H1 (cell line): ENCODE measurements around the gene TMEM255B. TPM values are rescaled to one million over a fixed set of nuclear protein-coding genes. Genes with fewer than 3 reads are reported as not detected.

Experiments used
- CTCF ChIA-PET: fragments of 300-600 bp; sonication (Branson Sonifier 250); formaldehyde crosslinking; loops from one replicate; lab custom pipeline; 2021; ENCODE audit not compliant: partially characterized antibody; lab: Charles Lee
- POLR2A ChIA-PET: fragments of 300-600 bp; sonication (Branson Sonifier 250); formaldehyde crosslinking; loops from one replicate; lab custom pipeline; 2021; ENCODE audit warnings: inconsistent platforms; ENCODE audit not compliant: partially characterized antibody; lab: Charles Lee
- DNase-seq, 2 experiments: peaks; one replicate each; pipeline versions ENCODE4 v3.0.0 to v3.0.0-alpha.2; 2010 to 2022; ENCODE audit warnings: low spot score in 2 of 2, low read depth in 1 of 2, mixed read lengths in 1 of 2
- FAIRE-seq: peaks from 2 replicates; lab custom pipeline; 2011; peaks lifted over from hg19 to GRCh38; lab: Jason Lieb, UNC
- H2AFZ ChIP-seq: 2 replicates; pipeline ENCODE4 v1.8.1; 2012; ENCODE audit warnings: low read length, inconsistent platforms
- H2AK5ac ChIP-seq: 2 replicates; pipeline ENCODE4 v1.6.1; 2013; ENCODE audit warnings: low read depth, low read length
- H2BK120ac ChIP-seq: replicated peaks from 2 replicates; pipeline ENCODE3; 2013; ENCODE audit warnings: low read depth, low read length, inconsistent platforms
- H2BK12ac ChIP-seq: 2 replicates; pipeline ENCODE4 v1.6.1; 2013; ENCODE audit warnings: low read depth, low read length
- H2BK15ac ChIP-seq: 2 replicates; pipeline ENCODE4 v1.6.1; 2013; ENCODE audit warnings: low read length
- H2BK20ac ChIP-seq: 2 replicates; pipeline ENCODE4 v1.6.1; 2013; ENCODE audit warnings: low read length
- H2BK5ac ChIP-seq: 2 replicates; pipeline ENCODE4 v1.6.1; 2013; ENCODE audit warnings: low read depth, low read length
- H3K14ac ChIP-seq: 2 replicates; pipeline ENCODE4 v1.6.1; 2013; ENCODE audit warnings: inconsistent platforms; ENCODE audit not compliant: insufficient read length
- H3K18ac ChIP-seq: 2 replicates; pipeline ENCODE4 v1.6.1; 2013; ENCODE audit warnings: low read length; ENCODE audit errors: extremely low read depth
- H3K23ac ChIP-seq: 2 replicates; pipeline ENCODE4 v1.6.1; 2013; ENCODE audit warnings: inconsistent platforms; ENCODE audit not compliant: insufficient read length
- H3K23me2 ChIP-seq: 2 replicates; pipeline ENCODE4 v1.6.1; 2013; ENCODE audit warnings: low read depth, low read length
- H3K27ac ChIP-seq: 2 replicates; pipeline ENCODE4 v1.6.1; 2011; ENCODE audit warnings: low read depth, low read length, inconsistent platforms
- H3K27me3 ChIP-seq, 4 experiments: replicated peaks in 1 of 4; 1 replicate in 1 of 4; 2 replicates in 3 of 4; pipeline versions ENCODE4 v1.6.1 to v1.8.1; 2011 to 2013; ENCODE audit warnings: low read length in 3 of 4, mild to moderate bottlenecking in 3 of 4, inconsistent platforms in 2 of 4, mixed read lengths in 2 of 4, moderate library complexity in 1 of 4; ENCODE audit not compliant: control insufficient read depth in 3 of 4, insufficient read depth in 3 of 4; ENCODE audit errors: extremely low read depth in 1 of 4
- H3K36me3 ChIP-seq, 4 experiments: 2 replicates each; pipeline versions ENCODE4 v1.6.1 to v1.8.1; 2011 to 2013; ENCODE audit warnings: mild to moderate bottlenecking in 4 of 4, low read length in 3 of 4, moderate library complexity in 2 of 4, control low read depth in 1 of 4, inconsistent platforms in 1 of 4; ENCODE audit not compliant: insufficient read depth in 4 of 4, control insufficient read depth in 2 of 4
- H3K4ac ChIP-seq: replicated peaks from 2 replicates; pipeline ENCODE3; 2013; ENCODE audit warnings: low read length, low read depth, mixed read lengths, inconsistent platforms; ENCODE audit not compliant: insufficient read length
- H3K4me1 ChIP-seq, 4 experiments: replicated peaks in 1 of 4; 1 replicate in 1 of 4; 2 replicates in 3 of 4; pipeline versions ENCODE4 v1.6.1 to v1.8.1; 2011 to 2013; ENCODE audit warnings: low read length in 3 of 4, inconsistent platforms in 2 of 4, mixed read lengths in 1 of 4; ENCODE audit not compliant: insufficient read depth in 4 of 4, control insufficient read depth in 3 of 4
- H3K4me2 ChIP-seq, 2 experiments: 2 replicates each; pipeline versions ENCODE4 v1.6.1 to v1.8.1; 2011 to 2013; ENCODE audit warnings: low read depth in 2 of 2, low read length in 2 of 2, control low read depth in 1 of 2, inconsistent platforms in 1 of 2, mild to moderate bottlenecking in 1 of 2; ENCODE audit not compliant: insufficient read depth in 1 of 2
- H3K4me3 ChIP-seq, 4 experiments: fragments of 200-600, 300-600 bp in 1 of 4; sonication (generic), shearing (Covaris generic), sonication (Bioruptor Twin) in 1 of 4; 2 replicates each; pipeline versions ENCODE4 v1.5.1 to v1.8.1; 2011 to 2016; ENCODE audit warnings: low read length in 4 of 4, low read depth in 3 of 4, control low read depth in 2 of 4, inconsistent platforms in 2 of 4, mild to moderate bottlenecking in 2 of 4, mixed read lengths in 1 of 4, moderate library complexity in 1 of 4; ENCODE audit not compliant: insufficient read depth in 2 of 4; ENCODE audit errors: extremely low read depth in 1 of 4
- H3K56ac ChIP-seq: replicated peaks from 2 replicates; pipeline ENCODE3; 2013; ENCODE audit warnings: low read depth, mild to moderate bottlenecking, mixed read lengths, low read length, inconsistent platforms; ENCODE audit not compliant: insufficient read length
- H3K79me1 ChIP-seq: 2 replicates; pipeline ENCODE4 v1.6.1; 2013; ENCODE audit warnings: low read depth, low read length, control low read depth
- H3K79me2 ChIP-seq, 2 experiments: 2 replicates each; pipeline versions ENCODE4 v1.6.1 to v1.8.1; 2012 to 2013; ENCODE audit warnings: low read length in 2 of 2, mild to moderate bottlenecking in 2 of 2, inconsistent platforms in 1 of 2; ENCODE audit not compliant: insufficient read depth in 2 of 2, control insufficient read depth in 1 of 2
- H3K9ac ChIP-seq, 4 experiments: replicated peaks in 1 of 4; 1 replicate in 1 of 4; 2 replicates in 3 of 4; pipeline versions ENCODE4 v1.6.1 to v1.8.1; 2011 to 2013; ENCODE audit warnings: low read depth in 3 of 4, low read length in 3 of 4, control low read depth in 2 of 4, mild to moderate bottlenecking in 2 of 4, moderate library complexity in 2 of 4, inconsistent platforms in 1 of 4; ENCODE audit errors: extremely low read depth in 1 of 4
- H3K9me3 ChIP-seq, 2 experiments: 2 replicates each; pipeline versions ENCODE4 v1.6.1 to v1.8.1; 2012 to 2013; ENCODE audit warnings: mild to moderate bottlenecking in 2 of 2, moderate library complexity in 2 of 2, control low read depth in 1 of 2, inconsistent platforms in 1 of 2, low read depth in 1 of 2, low read length in 1 of 2, mixed read lengths in 1 of 2; ENCODE audit not compliant: insufficient read depth in 2 of 2
- H4K20me1 ChIP-seq, 2 experiments: replicated peaks in 1 of 2; 2 replicates each; pipeline versions ENCODE3 to v1.8.1; 2011 to 2013; ENCODE audit warnings: inconsistent platforms in 2 of 2, low read length in 2 of 2, mild to moderate bottlenecking in 1 of 2; ENCODE audit not compliant: insufficient read depth in 2 of 2, control insufficient read depth in 1 of 2
- H4K5ac ChIP-seq: 2 replicates; pipeline ENCODE4 v1.6.1; 2013; ENCODE audit warnings: low read length, low read depth, mixed read lengths, inconsistent platforms; ENCODE audit not compliant: insufficient read length
- H4K8ac ChIP-seq: 2 replicates; pipeline ENCODE4 v1.8.0; 2013; ENCODE audit warnings: mild to moderate bottlenecking, moderate library complexity, low read length, inconsistent platforms; ENCODE audit not compliant: insufficient read depth; ENCODE audit errors: extremely low read depth
- H4K91ac ChIP-seq: replicated peaks from 2 replicates; pipeline ENCODE3; 2013; ENCODE audit warnings: low read length, mixed read lengths, inconsistent platforms; ENCODE audit not compliant: insufficient read length
- CHD1 ChIP-seq: IDR thresholded peaks from 2 replicates; pipeline ENCODE4 v1.6.1; 2012; ENCODE audit warnings: low read depth, low read length, improper control_type of control experiment
- CHD2 ChIP-seq: IDR thresholded peaks from 2 replicates; pipeline ENCODE4 v1.6.1; 2012; ENCODE audit warnings: low read length, improper control_type of control experiment
- CREB1 ChIP-seq: IDR thresholded peaks from 2 replicates; pipeline ENCODE4 v1.6.1; 2012; ENCODE audit warnings: inconsistent platforms
- EGR1 ChIP-seq: IDR thresholded peaks from 2 replicates; pipeline ENCODE4 v1.6.1; 2011; ENCODE audit warnings: low read depth, low read length, borderline replicate concordance
- GABPA ChIP-seq: IDR thresholded peaks from 2 replicates; pipeline ENCODE4 v1.6.1; 2011; ENCODE audit warnings: mild to moderate bottlenecking, low read length, moderate library complexity, borderline replicate concordance; ENCODE audit not compliant: insufficient read depth
- HDAC6 ChIP-seq: IDR thresholded peaks from one replicate; pipeline ENCODE4 v1.7.1; 2012; ENCODE audit warnings: low read depth, mild to moderate bottlenecking, inconsistent platforms, low read length, moderate library complexity
- MAFK ChIP-seq: IDR thresholded peaks from 2 replicates; pipeline ENCODE4 v1.6.1; 2012; ENCODE audit warnings: low read depth, mild to moderate bottlenecking, improper control_type of control experiment, low read length
- PHF8 ChIP-seq: fragments of 200-600 bp; sonication (generic); conservative IDR thresholded peaks from 2 replicates; pipeline ENCODE4 v1.7.1; 2012; ENCODE audit warnings: low read depth, mild to moderate bottlenecking, inconsistent platforms, low read length, moderate library complexity
- POLR2AphosphoS5 ChIP-seq: IDR thresholded peaks from 2 replicates; pipeline ENCODE4 v1.6.1; 2011; ENCODE audit warnings: low read depth, low read length
- RAD21 ChIP-seq, 2 experiments: IDR thresholded peaks in 1 of 2; conservative IDR thresholded peaks in 1 of 2; 2 replicates each; pipeline ENCODE4 v1.6.1; 2011; ENCODE audit warnings: low read depth in 2 of 2, low read length in 2 of 2, improper control_type of control experiment in 1 of 2, inconsistent platforms in 1 of 2, mild to moderate bottlenecking in 1 of 2, moderate library complexity in 1 of 2
- RBBP5 ChIP-seq: IDR thresholded peaks from 2 replicates; pipeline ENCODE4 v1.7.1; 2012; ENCODE audit warnings: low read depth, mild to moderate bottlenecking, inconsistent platforms, low read length, moderate library complexity, borderline replicate concordance
- RXRA ChIP-seq: IDR thresholded peaks from 2 replicates; pipeline ENCODE4 v1.6.1; 2011; ENCODE audit warnings: low read depth, mild to moderate bottlenecking, low read length, moderate library complexity; ENCODE audit not compliant: insufficient read depth
- SIRT6 ChIP-seq: IDR thresholded peaks from one replicate; pipeline ENCODE4 v1.7.1; 2012; ENCODE audit warnings: low read length, inconsistent platforms
- TBP ChIP-seq: IDR thresholded peaks from 2 replicates; pipeline ENCODE4 v1.6.1; 2011; ENCODE audit warnings: low read depth, low read length, improper control_type of control experiment
- WGBS, 2 experiments: shearing (Covaris generic) in 1 of 2; methylation state at CpG; one replicate each; pipeline versions ENCODE4 v1.1.6 to v1.1.7; 2013 to 2015; ENCODE audit warnings: low lambda C conversion rate in 2 of 2, mixed read lengths in 2 of 2, inconsistent platforms in 1 of 2, low coverage in 1 of 2, missing lambda C conversion rate in 1 of 2; ENCODE audit not compliant: insufficient replicate concordance in 2 of 2, insufficient coverage in 1 of 2, insufficient read length in 1 of 2; ENCODE audit errors: extremely low coverage in 1 of 2, missing lambda C conversion rate in 1 of 2; 5-methylcytosine and 5-hydroxymethylcytosine counted together
- polyA plus RNA-seq, 7 experiments: library from polyadenylated mRNA; depleted of rRNA in 3 of 7; stranded (reverse) in 5 of 7; unstranded in 2 of 7; fragments of >200 nt in 5 of 7; fragments of 200-250 nt in 2 of 7; gene quantifications; 1 replicate in 5 of 7; 2 replicates in 1 of 7; 4 replicates in 1 of 7; pipeline versions ENCODE4 v1.2.1 to v1.2.3, GENCODE V29; 2011 to 2013; ENCODE audit warnings: missing spikeins in 2 of 7, mixed read lengths in 2 of 7
- total RNA-seq: library from RNA; stranded (reverse); fragmentation: NEBNext Ultra II Directional; extraction: Animal tissue kit (Norgen Biotek cat#: 25700); gene quantifications from 2 replicates; pipeline ENCODE4 v1.2.1, GENCODE V29; 2021

The TMEM255B gene
- total and polyA plus RNA-seq, 2 of the 8 experiments (the other 6 are each of a cell fraction or from before 2014, with no cell fraction given) = 3.4 to 4.4 TPM

DNA sequence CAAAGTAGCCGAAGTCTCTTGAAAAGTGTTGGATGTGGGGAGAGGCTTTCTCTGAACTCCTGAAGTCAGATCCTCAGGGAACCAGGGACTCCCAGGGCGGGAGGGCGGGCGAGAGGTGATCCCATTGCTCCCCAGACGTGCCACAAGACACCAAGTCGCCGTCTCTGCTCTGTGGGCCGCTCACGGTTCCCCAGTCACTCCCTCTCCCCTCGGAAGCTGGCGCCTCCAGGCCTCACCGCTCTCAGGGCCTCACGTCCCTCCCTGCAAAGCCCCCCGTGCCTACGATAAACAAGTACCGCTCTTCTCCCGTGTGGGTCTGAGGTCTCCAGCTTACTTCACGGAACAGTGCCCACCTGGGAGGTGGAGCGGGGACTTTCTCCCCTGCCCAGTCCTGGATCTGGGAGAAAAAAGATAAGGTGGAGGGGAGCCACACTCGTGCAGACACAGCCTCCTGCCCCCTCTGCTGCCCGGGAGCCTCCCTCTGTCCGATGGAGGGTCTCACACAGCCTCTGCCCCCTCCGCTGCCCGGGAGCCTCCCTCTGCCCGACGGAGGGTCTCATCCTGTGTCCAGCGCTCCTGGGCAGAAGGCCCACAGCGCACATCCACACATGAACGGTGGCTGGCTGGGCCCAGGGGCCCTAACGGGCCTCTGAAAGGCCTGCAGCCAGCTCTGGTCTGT lies 54.2 kb downstream of the TMEM255B start:
- H3K56ac ChIP-seq = no peak overlapping the region
- ChIA-PET POLR2A (interaction anchor here (1.9 kb wide), 1 partner anchor 9 kb away, joined by 5 read pairs; no protein-coding TSS in a partner anchor), CTCF (interaction anchor here (1.3 to 2.8 kb wide), 4 partner anchors 10 to 122 kb away, joined by 3 to 24 read pairs (median 4); no protein-coding TSS in a partner anchor)
- no peaks in the 10 kb centered on the region for H3K79me1 ChIP-seq
- no peak overlapping the region for H3K18ac ChIP-seq
- no peak overlapping the region for H2BK15ac ChIP-seq
- H2BK120ac ChIP-seq = no peak overlapping the region
- no peak overlapping the region for H3K9ac ChIP-seq
- H3K79me2 ChIP-seq = no peaks in the 10 kb centered on the region
- H3K23me2 ChIP-seq = no peaks in the 10 kb centered on the region
- H3K14ac ChIP-seq = no peak overlapping the region
- H4K91ac ChIP-seq = no peak overlapping the region
- no peak overlapping the region for H2BK20ac ChIP-seq
- DNase-seq (no peak), FAIRE-seq (no peak)
- H4K20me1 ChIP-seq = peaks cover 0 to 2% of the 10 kb centered on the region in 2 experiments
- no peak overlapping the region for H2AK5ac ChIP-seq
- H4K5ac ChIP-seq = no peak overlapping the region
- no peak overlapping the region for H3K23ac ChIP-seq
- WGBS, 2 experiments = 82% methylated on average over 21 of the region's 30 CpGs; no CpG with 5 or more reads in 1 of the 2 experiments
- H2AFZ ChIP-seq = no peak overlapping the region
- H3K4ac ChIP-seq = no peak overlapping the region
- no peak overlapping the region for H3K27ac ChIP-seq
- H3K4me3 ChIP-seq = no peak overlapping the region
- H3K4me2 ChIP-seq = no peak overlapping the region
- no peak overlapping the region for H2BK12ac ChIP-seq
- no peaks in the 10 kb centered on the region for H3K27me3 ChIP-seq
- H3K4me1 ChIP-seq = no peaks in the 10 kb centered on the region
- H2BK5ac ChIP-seq = no peak overlapping the region
- H3K9me3 ChIP-seq = peaks cover 0 to 6% of the 10 kb centered on the region in 2 experiments; a peak in 2 of 4 replicates
- H3K36me3 ChIP-seq = no peaks in the 10 kb centered on the region
- H4K8ac ChIP-seq = no peak overlapping the region
- no peak for TF ChIP-seq RAD21 (IDR thresholded peaks at IDR 0.05 in 1 of 2, conservative IDR thresholded peaks at IDR 0.05 in 1 of 2; ENCODE audit: low read depth in 2 of 2, low read length in 2 of 2)
- TF ChIP-seq GABPA = no peak
- no peak for TF ChIP-seq PHF8
- TF ChIP-seq EGR1 = no peak
- TF ChIP-seq CHD2 = no peak
- no peak for TF ChIP-seq MAFK
- TF ChIP-seq HDAC6 = no peak
- TF ChIP-seq CHD1 = no peak
- no peak for TF ChIP-seq SIRT6
- no peak for TF ChIP-seq CREB1
- no peak for TF ChIP-seq POLR2AphosphoS5
- no peak for TF ChIP-seq RBBP5
- no peak for TF ChIP-seq TBP
- no peak for TF ChIP-seq RXRA
